Transverse colon (tissue), 4 donors: Measurements from ENCODE around the gene MPDZ.

Experiments
- EP300 ChIP-seq: sonication (generic); formaldehyde crosslinking; IDR thresholded peaks from one replicate; pipeline ENCODE4 v1.6.1; 2017; ENCODE audit warnings: antibody characterized with exemption, low read depth
- POLR2A ChIP-seq: fragments of 450-650 bp; IDR thresholded peaks from one replicate; pipeline ENCODE4 v1.6.1; 2016; ENCODE audit warnings: antibody characterized with exemption, mild to moderate bottlenecking, moderate library complexity
- POLR2AphosphoS5 ChIP-seq, 3 donors: sonication (generic); formaldehyde crosslinking; IDR thresholded peaks; one replicate each; pipeline ENCODE4 v1.6.1; 2016; ENCODE audit warnings: antibody characterized with exemption in 3 of 3
- TF ChIP-seq, protein P1 (sequence below), 5 experiments: fragments of 200-600 bp in 3 of 5; fragments of 450-650 bp in 2 of 5; sonication (generic) in 3 of 5; IDR thresholded peaks; 1 replicate in 2 of 5; 2 replicates in 3 of 5; pipeline ENCODE4 v1.5.1; 2016 to 2017; ENCODE audit warnings: antibody characterized with exemption in 5 of 5, inconsistent platforms in 3 of 5, mild to moderate bottlenecking in 2 of 5, moderate library complexity in 1 of 5

DNA sequence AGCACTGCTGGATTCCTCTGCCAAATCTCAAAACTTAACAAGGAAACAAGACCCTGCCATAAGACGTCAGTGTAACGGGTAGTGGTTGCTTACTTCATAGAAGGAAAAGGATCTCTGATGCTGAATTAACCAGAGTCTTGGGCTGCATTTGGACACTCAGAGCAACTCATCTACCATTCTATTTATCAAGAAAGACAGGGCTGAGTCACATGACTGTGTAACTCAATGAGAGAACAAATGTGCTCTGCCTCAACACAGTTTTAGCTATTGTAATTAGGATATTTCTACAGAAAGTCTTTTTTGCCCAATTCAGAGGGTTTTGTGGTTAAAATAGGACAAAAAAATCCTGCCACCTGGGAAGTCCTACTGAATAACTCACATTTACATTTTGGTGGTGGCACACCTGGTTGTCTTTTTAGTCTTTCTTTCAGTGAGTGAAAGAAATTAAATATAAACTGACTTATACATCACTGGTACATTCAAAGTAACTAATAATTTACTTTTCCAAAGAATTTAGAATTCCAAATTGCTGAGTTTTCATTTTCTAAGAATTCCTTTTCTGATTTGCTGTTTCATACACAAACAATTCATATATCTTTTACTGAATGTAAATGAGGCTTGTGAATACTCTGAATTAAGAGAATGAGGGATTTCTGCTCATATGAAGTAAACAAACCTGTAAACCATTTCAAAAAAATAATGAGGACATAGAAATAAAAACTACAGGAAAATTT is 104.4 kb downstream of the MPDZ start:
- TF ChIP-seq POLR2A (no peak), POLR2AphosphoS5 (IDR thresholded peaks at IDR 0.05) (no peak), EP300 (no peak)
- TF ChIP-seq, protein P1, sequence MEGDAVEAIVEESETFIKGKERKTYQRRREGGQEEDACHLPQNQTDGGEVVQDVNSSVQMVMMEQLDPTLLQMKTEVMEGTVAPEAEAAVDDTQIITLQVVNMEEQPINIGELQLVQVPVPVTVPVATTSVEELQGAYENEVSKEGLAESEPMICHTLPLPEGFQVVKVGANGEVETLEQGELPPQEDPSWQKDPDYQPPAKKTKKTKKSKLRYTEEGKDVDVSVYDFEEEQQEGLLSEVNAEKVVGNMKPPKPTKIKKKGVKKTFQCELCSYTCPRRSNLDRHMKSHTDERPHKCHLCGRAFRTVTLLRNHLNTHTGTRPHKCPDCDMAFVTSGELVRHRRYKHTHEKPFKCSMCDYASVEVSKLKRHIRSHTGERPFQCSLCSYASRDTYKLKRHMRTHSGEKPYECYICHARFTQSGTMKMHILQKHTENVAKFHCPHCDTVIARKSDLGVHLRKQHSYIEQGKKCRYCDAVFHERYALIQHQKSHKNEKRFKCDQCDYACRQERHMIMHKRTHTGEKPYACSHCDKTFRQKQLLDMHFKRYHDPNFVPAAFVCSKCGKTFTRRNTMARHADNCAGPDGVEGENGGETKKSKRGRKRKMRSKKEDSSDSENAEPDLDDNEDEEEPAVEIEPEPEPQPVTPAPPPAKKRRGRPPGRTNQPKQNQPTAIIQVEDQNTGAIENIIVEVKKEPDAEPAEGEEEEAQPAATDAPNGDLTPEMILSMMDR (IDR thresholded peaks at IDR 0.05) = no peak
